IMR-90 (cell line): ENCODE measurements around the gene TMEM235. TPM values are rescaled to one million over a fixed set of nuclear protein-coding genes. Genes with fewer than 3 reads are reported as not detected.

ENCODE experiments used
- ATAC-seq: fragments of 200-7000 bp; cut with Tn5 transposase; 2 replicates; pipeline ENCODE4 v1.9.1; 2020; ENCODE audit warnings: low read depth, mild to moderate bottlenecking, moderate library complexity
- BruUV-seq: library from RNA; stranded (reverse); fragments of 400-500 nt; replicated peaks from 2 replicates; lab custom pipeline; 2021; lab: Mats Ljungman, UMichigan
- CTCF ChIA-PET: fragments of 300-600 bp; formaldehyde crosslinking; extraction: SDS; loops from one replicate; lab custom pipeline; 2021; ENCODE audit warnings: antibody characterized with exemption; lab: Yijun Ruan, JAX
- POLR2A ChIA-PET: fragments of 300-600 bp; sonication (Branson Sonifier 250); formaldehyde crosslinking; loops from one replicate; lab custom pipeline; 2022; ENCODE audit warnings: antibody characterized with exemption; ENCODE audit not compliant: unreplicated experiment; lab: Charles Lee
- DNase-seq: peaks from one replicate; pipeline ENCODE4 v3.0.0; 2013
- H2AFZ ChIP-seq: replicated peaks from 2 replicates; pipeline ENCODE3; 2013; ENCODE audit warnings: low read length, mild to moderate bottlenecking; ENCODE audit not compliant: poor library complexity
- H2AK5ac ChIP-seq: 2 replicates; pipeline ENCODE4 v1.6.1; 2013; ENCODE audit warnings: low read depth, low read length, inconsistent platforms
- H2AK9ac ChIP-seq: replicated peaks from 2 replicates; pipeline ENCODE3; 2013; ENCODE audit warnings: mild to moderate bottlenecking, low read depth, low read length, moderate library complexity; ENCODE audit not compliant: poor library complexity
- H2BK120ac ChIP-seq: 2 replicates; pipeline ENCODE4 v1.6.1; 2013; ENCODE audit warnings: low read depth, low read length, inconsistent platforms
- H2BK15ac ChIP-seq: 3 replicates; pipeline ENCODE4 v1.6.1; 2013; ENCODE audit warnings: low read depth, low read length, inconsistent platforms
- H2BK20ac ChIP-seq: 2 replicates; pipeline ENCODE4 v1.6.1; 2013; ENCODE audit warnings: low read depth, mild to moderate bottlenecking, inconsistent platforms, low read length, moderate library complexity
- H2BK5ac ChIP-seq: 2 replicates; pipeline ENCODE4 v1.6.1; 2013; ENCODE audit warnings: mild to moderate bottlenecking, low read depth, low read length, inconsistent platforms; ENCODE audit not compliant: poor library complexity, severe bottlenecking
- H3K14ac ChIP-seq: replicated peaks from 2 replicates; pipeline ENCODE4 v1.6.1; 2013; ENCODE audit warnings: low read depth, low read length, inconsistent platforms
- H3K18ac ChIP-seq: 2 replicates; pipeline ENCODE4 v1.6.1; 2013; ENCODE audit warnings: low read depth, low read length, control low read depth
- H3K23ac ChIP-seq: 2 replicates; pipeline ENCODE4 v1.6.1; 2013; ENCODE audit warnings: low read depth, low read length, inconsistent platforms
- H3K27ac ChIP-seq: 2 replicates; pipeline ENCODE4 v1.5.1; 2013; ENCODE audit warnings: mild to moderate bottlenecking, control low read depth, low read length; ENCODE audit not compliant: insufficient read depth
- H3K27me3 ChIP-seq: 2 replicates; pipeline ENCODE4 v1.6.1; 2013; ENCODE audit warnings: low read length; ENCODE audit not compliant: control insufficient read depth, insufficient read depth
- H3K36me3 ChIP-seq: 2 replicates; pipeline ENCODE4 v1.6.1; 2013; ENCODE audit warnings: low read length, mixed read lengths; ENCODE audit not compliant: control insufficient read depth, insufficient read depth
- H3K4ac ChIP-seq: 2 replicates; pipeline ENCODE4 v1.6.1; 2013; ENCODE audit warnings: low read depth, low read length, inconsistent platforms
- H3K4me1 ChIP-seq: 2 replicates; pipeline ENCODE4 v1.6.1; 2013; ENCODE audit warnings: low read length, mixed read lengths; ENCODE audit not compliant: control insufficient read depth, insufficient read depth
- H3K4me2 ChIP-seq: 2 replicates; pipeline ENCODE4 v1.6.1; 2013; ENCODE audit warnings: low read depth, mild to moderate bottlenecking, control low read depth, low read length, moderate library complexity
- H3K4me3 ChIP-seq: 2 replicates; pipeline ENCODE4 v1.5.1; 2013; ENCODE audit warnings: low read depth, mild to moderate bottlenecking, control low read depth, low read length, moderate library complexity; ENCODE audit not compliant: insufficient read depth
- H3K56ac ChIP-seq: 2 replicates; pipeline ENCODE4 v1.6.1; 2013; ENCODE audit warnings: low read length, inconsistent platforms; ENCODE audit not compliant: insufficient read depth; ENCODE audit errors: extremely low read depth
- H3K79me1 ChIP-seq, 2 experiments: 2 replicates each; pipeline ENCODE4 v1.6.1; 2013; ENCODE audit warnings: low read length in 2 of 2, inconsistent platforms in 1 of 2, low read depth in 1 of 2
- H3K9ac ChIP-seq: 2 replicates; pipeline ENCODE4 v1.6.1; 2013; ENCODE audit warnings: low read depth, low read length, control low read depth
- H3K9me1 ChIP-seq: 2 replicates; pipeline ENCODE4 v1.6.1; 2013; ENCODE audit warnings: low read length, inconsistent platforms; ENCODE audit not compliant: insufficient read depth
- H3K9me3 ChIP-seq: 2 replicates; pipeline ENCODE4 v1.6.1; 2013; ENCODE audit warnings: low read length; ENCODE audit not compliant: control insufficient read depth, insufficient read depth
- H4K20me1 ChIP-seq: 2 replicates; pipeline ENCODE4 v1.6.1; 2013; ENCODE audit warnings: low read length, inconsistent platforms; ENCODE audit not compliant: insufficient read depth
- H4K5ac ChIP-seq: 2 replicates; pipeline ENCODE4 v1.6.1; 2013; ENCODE audit warnings: mild to moderate bottlenecking, low read depth, low read length, control low read depth
- H4K8ac ChIP-seq, 2 experiments: 2 replicates each; pipeline ENCODE4 v1.6.1; 2013; ENCODE audit warnings: low read depth in 2 of 2, low read length in 2 of 2, control low read depth in 1 of 2, inconsistent platforms in 1 of 2
- H4K91ac ChIP-seq: 2 replicates; pipeline ENCODE4 v1.6.1; 2013; ENCODE audit warnings: low read depth, low read length, inconsistent platforms; ENCODE audit not compliant: insufficient read depth
- BHLHE40 ChIP-seq: fragments of 150-350 bp; IDR thresholded peaks from 2 replicates; pipeline ENCODE4 v1.6.1; 2016; ENCODE audit warnings: mild to moderate bottlenecking, low read depth, low read length
- CTCF ChIP-seq: conservative IDR thresholded peaks from 2 replicates; pipeline ENCODE4 v1.5.1; 2012; ENCODE audit warnings: mild to moderate bottlenecking, low read depth, low read length, improper control_type of control experiment
- ELK1 ChIP-seq: fragments of 150-350 bp; IDR thresholded peaks from 2 replicates; pipeline ENCODE4 v1.6.1; 2016; ENCODE audit warnings: low read depth, mild to moderate bottlenecking, low read length, moderate library complexity, borderline replicate concordance
- MXI1 ChIP-seq: IDR thresholded peaks from 2 replicates; pipeline ENCODE4 v1.6.1; 2012; ENCODE audit warnings: low read depth, mild to moderate bottlenecking, low read length, moderate library complexity, borderline replicate concordance
- NFE2L2 ChIP-seq: fragments of 150-350 bp; IDR thresholded peaks from 2 replicates; pipeline ENCODE4 v1.6.1; 2016; ENCODE audit warnings: low read depth, mild to moderate bottlenecking, low read length
- RCOR1 ChIP-seq: IDR thresholded peaks from 2 replicates; pipeline ENCODE4 v1.6.1; 2012; ENCODE audit warnings: mild to moderate bottlenecking, low read length, improper control_type of control experiment; ENCODE audit not compliant: insufficient replicate concordance
- RFX5 ChIP-seq: IDR thresholded peaks from 2 replicates; pipeline ENCODE4 v1.8.0; 2012; ENCODE audit warnings: low read depth, mild to moderate bottlenecking, low read length, moderate library complexity
- SMC3 ChIP-seq: fragments of 150-350 bp; IDR thresholded peaks from 2 replicates; pipeline ENCODE4 v1.6.1; 2016; ENCODE audit warnings: low read depth, mild to moderate bottlenecking, antibody characterized with exemption, low read length, moderate library complexity
- USF2 ChIP-seq: fragments of 150-350 bp; IDR thresholded peaks from 2 replicates; pipeline ENCODE4 v1.6.1; 2017; ENCODE audit warnings: mild to moderate bottlenecking, antibody characterized with exemption, low read length, low read depth
- WGBS, 2 experiments: methylation state at CpG; one replicate each; pipeline versions ENCODE4 v1.1.5 to v1.1.7; 2013; ENCODE audit warnings: missing lambda C conversion rate in 2 of 2; ENCODE audit not compliant: insufficient read length in 1 of 2; ENCODE audit errors: extremely low coverage in 2 of 2; 5-methylcytosine and 5-hydroxymethylcytosine counted together
- dilution Hi-C: fragments of 300-500 bp; cut with HindIII; formaldehyde crosslinking; loops from one replicate; pipeline ENCODE4 v1.14.3; 2018; ENCODE audit warnings: low sequenced_read_pairs; ENCODE audit not compliant: unreplicated experiment
- in situ Hi-C: fragments of 300-500 bp; cut with MboI; formaldehyde crosslinking; loops from 3 replicates; pipeline ENCODE4 v1.14.3; 2019; ENCODE audit warnings: low sequenced_read_pairs, inconsistent platforms, mixed read lengths
- intact Hi-C: fragments of 100-400 bp; cut with micrococcal nuclease; formaldehyde crosslinking; loops from 2 replicates; pipeline ENCODE4 v1.10.0; 2022
- polyA plus RNA-seq, 3 experiments: library from polyadenylated mRNA; depleted of rRNA; stranded (reverse); fragments of >200 nt; gene quantifications; 2 replicates each; pipeline ENCODE4 v1.2.3, GENCODE V29; 2012; ENCODE audit warnings: low replicate concordance in 1 of 3
- total RNA-seq: library from RNA; depleted of rRNA; stranded (reverse); fragments of >200 nt; gene quantifications from 2 replicates; pipeline ENCODE4 v1.2.3, GENCODE V29; 2012

Gene TMEM235
- total and polyA plus RNA-seq, 2 of the 4 experiments (the other 2 are of a cell fraction): not detected

GRCh38 chr17:78272181-78272913, 40.9 kb downstream of the TMEM235 start:
- Histone ChIP-seq H2BK120ac (no peak overlapping the region), H3K4me1 (peaks cover 13% of the 10 kb centered on the region; the same call in 1 of the 2 replicates), H3K9me3 (peaks cover 5% of the 10 kb centered on the region), H4K8ac (no peak overlapping the region), H3K27ac (no peak overlapping the region), H4K20me1 (no peaks in the 10 kb centered on the region), H3K56ac (no peak overlapping the region), H3K4me3 (no peak overlapping the region), H3K4me2 (peak overlapping the region; percentile 5; the same call in 1 of the 2 replicates), H3K14ac (no peak overlapping the region), H3K79me1 (no peaks in the 10 kb centered on the region), H3K18ac (no peak overlapping the region), H3K27me3 (peaks cover 57% of the 10 kb centered on the region), H4K5ac (no peak overlapping the region), H3K9me1 (no peaks in the 10 kb centered on the region), H3K9ac (no peak overlapping the region), H2AK9ac (no peak overlapping the region), H2AFZ (peak overlapping the region; percentile 70), H2AK5ac (no peak overlapping the region), H2BK15ac (no peak overlapping the region), H2BK20ac (no peak overlapping the region), H3K36me3 (no peaks in the 10 kb centered on the region), H2BK5ac (no peak overlapping the region), H3K23ac (no peak overlapping the region), H4K91ac (no peak overlapping the region), H3K4ac (no peak overlapping the region)
- 28% methylated on average over 3 of the region's 17 CpGs; no CpG with 5 or more reads in 1 of the 2 experiments for WGBS, 2 experiments
- in situ Hi-C loops (no loop called here), intact Hi-C loops (no loop called here), dilution Hi-C loops (no loop called here)
- ChIA-PET CTCF (no interaction called here), POLR2A (no interaction called here)
- BruUV-seq: no TSS peak
- ATAC-seq: peak; percentile 66
- DNase-seq: peak; percentile 90
- TF ChIP-seq NFE2L2: no peak
- TF ChIP-seq ELK1: no peak
- TF ChIP-seq USF2: peak; percentile 35; the same call in 1 of the 2 replicates
- TF ChIP-seq SMC3: no peak
- TF ChIP-seq RCOR1: no peak
- no peak for TF ChIP-seq RFX5
- no peak for TF ChIP-seq BHLHE40
- TF ChIP-seq CTCF: no peak
- no peak for TF ChIP-seq MXI1
